Bronchial epithelial cell (primary cell): Measurements from ENCODE around the gene PIK3R6. TPM values are rescaled to one million over a fixed set of nuclear protein-coding genes. Genes with fewer than 3 reads are reported as not detected.

ENCODE experiments used
- DNase-seq: peaks from one replicate; pipeline ENCODE4 v3.0.0-alpha.2; 2010; ENCODE audit warnings: low read depth
- FAIRE-seq: peaks from 2 replicates; lab custom pipeline; 2011; peaks lifted over from hg19 to GRCh38; lab: Jason Lieb, UNC
- H3K27me3 ChIP-seq: 2 replicates; pipeline ENCODE4 v1.5.1; 2011; ENCODE audit warnings: low read length; ENCODE audit not compliant: control insufficient read depth, insufficient read depth
- H3K36me3 ChIP-seq: 2 replicates; pipeline ENCODE4 v1.5.1; 2011; ENCODE audit warnings: low read length; ENCODE audit not compliant: control insufficient read depth, insufficient read depth
- H3K4me3 ChIP-seq: 2 replicates; pipeline ENCODE4 v1.5.1; 2011; ENCODE audit warnings: mild to moderate bottlenecking, low read depth, low read length, control low read depth
- total RNA-seq: library from RNA; depleted of rRNA; stranded (reverse); fragments of >200 nt; gene quantifications from 2 replicates; pipeline ENCODE4 v1.2.1, GENCODE V29; 2014
- TF ChIP-seq, protein P1 (sequence below): IDR thresholded peaks from 2 replicates; pipeline ENCODE4 v1.5.1; 2011; ENCODE audit warnings: mild to moderate bottlenecking, moderate library complexity, low read length, control low read depth, inconsistent platforms; ENCODE audit not compliant: insufficient read depth, severe bottlenecking

Gene PIK3R6
- total RNA-seq, 1 donor from 2014 or later = not detected

GRCh38 chr17:8835106-8835505 is 32.4 kb downstream of the PIK3R6 start:
- Histone ChIP-seq H3K4me3 (no peak overlapping the region), H3K36me3 (no peaks in the 10 kb centered on the region), H3K27me3 (no peaks in the 10 kb centered on the region)
- FAIRE-seq (no peak), DNase-seq (no peak)
- TF ChIP-seq, protein P1, sequence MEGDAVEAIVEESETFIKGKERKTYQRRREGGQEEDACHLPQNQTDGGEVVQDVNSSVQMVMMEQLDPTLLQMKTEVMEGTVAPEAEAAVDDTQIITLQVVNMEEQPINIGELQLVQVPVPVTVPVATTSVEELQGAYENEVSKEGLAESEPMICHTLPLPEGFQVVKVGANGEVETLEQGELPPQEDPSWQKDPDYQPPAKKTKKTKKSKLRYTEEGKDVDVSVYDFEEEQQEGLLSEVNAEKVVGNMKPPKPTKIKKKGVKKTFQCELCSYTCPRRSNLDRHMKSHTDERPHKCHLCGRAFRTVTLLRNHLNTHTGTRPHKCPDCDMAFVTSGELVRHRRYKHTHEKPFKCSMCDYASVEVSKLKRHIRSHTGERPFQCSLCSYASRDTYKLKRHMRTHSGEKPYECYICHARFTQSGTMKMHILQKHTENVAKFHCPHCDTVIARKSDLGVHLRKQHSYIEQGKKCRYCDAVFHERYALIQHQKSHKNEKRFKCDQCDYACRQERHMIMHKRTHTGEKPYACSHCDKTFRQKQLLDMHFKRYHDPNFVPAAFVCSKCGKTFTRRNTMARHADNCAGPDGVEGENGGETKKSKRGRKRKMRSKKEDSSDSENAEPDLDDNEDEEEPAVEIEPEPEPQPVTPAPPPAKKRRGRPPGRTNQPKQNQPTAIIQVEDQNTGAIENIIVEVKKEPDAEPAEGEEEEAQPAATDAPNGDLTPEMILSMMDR = no peak

- TF ChIP-seq, protein P1 = no peak
- no peak for FAIRE-seq
- H3K36me3 ChIP-seq = no peaks in the 10 kb centered on the region
- H3K4me3 ChIP-seq = no peak overlapping the region
- no peak for DNase-seq
- no peaks in the 10 kb centered on the region for H3K27me3 ChIP-seq
Measured at GRCh38 chr17:8832711-8833352, 34.6 kb downstream of the PIK3R6 start.

DNA sequence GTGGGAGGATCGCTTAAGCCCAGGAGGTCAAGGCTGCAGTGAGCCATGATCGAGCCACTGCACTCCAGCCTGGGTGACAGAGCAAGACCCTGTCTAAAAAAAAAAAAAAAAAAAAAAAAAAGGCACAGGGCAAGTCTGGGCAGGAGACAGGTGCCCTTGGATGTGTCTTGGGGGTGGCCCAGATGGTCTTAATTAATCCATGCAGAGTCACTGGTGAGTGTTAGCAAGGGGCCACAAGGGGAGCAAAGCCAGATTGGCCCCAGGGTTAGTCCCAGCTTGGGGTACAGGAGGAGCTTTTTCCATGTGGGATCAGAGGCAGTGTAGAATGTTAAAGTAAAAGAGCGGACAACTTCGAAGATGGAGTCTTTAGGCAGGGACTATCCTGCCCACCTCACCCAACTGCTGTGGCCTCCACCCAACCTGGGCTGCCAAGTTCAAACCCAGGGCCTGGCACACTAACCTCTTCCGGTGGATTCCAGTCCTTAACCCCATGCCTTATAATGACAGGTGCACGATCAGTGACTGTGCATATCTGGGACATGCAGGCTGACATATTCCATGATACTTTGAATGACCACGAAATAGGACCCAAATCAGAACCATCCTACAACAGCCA is 36.1 kb downstream of the PIK3R6 start:
- H3K27me3 ChIP-seq = no peaks in the 10 kb centered on the region
- no peak for DNase-seq
- no peak for FAIRE-seq
- no peak overlapping the region for H3K4me3 ChIP-seq
- TF ChIP-seq, protein P1 = no peak
- H3K36me3 ChIP-seq = no peaks in the 10 kb centered on the region

DNA sequence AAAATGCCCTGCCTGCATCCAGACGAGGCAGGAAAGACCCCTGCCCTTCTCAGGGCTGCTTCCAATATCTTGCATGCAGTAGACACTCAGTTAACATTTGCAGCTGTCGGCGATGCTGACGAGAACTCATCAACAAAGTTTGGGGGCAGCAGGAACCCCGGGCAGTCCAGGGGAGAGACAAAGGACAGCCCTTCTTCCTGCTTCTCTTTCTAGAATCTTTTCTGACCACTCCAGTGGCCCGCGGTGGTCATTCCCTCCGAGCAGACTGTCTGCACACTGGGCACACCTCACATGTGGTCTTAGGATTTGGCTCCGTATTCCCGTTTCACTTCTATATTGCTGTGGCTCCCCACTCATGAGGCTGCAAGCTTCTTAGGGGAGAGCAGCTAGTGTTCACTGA is 37.3 kb downstream of the PIK3R6 start:
- TF ChIP-seq, protein P1 = no peak
- Histone ChIP-seq H3K36me3 (no peaks in the 10 kb centered on the region), H3K27me3 (no peaks in the 10 kb centered on the region), H3K4me3 (no peak overlapping the region)
- DNase-seq = no peak
- no peak for FAIRE-seq

GRCh38 chr17:8829036-8829941 is 38.2 kb downstream of the PIK3R6 start:
- no peak overlapping the region for H3K4me3 ChIP-seq
- H3K36me3 ChIP-seq = no peaks in the 10 kb centered on the region
- DNase-seq (no peak), FAIRE-seq (peak; percentile 99)
- H3K27me3 ChIP-seq = no peaks in the 10 kb centered on the region
- TF ChIP-seq, protein P1 = no peak
